Activated CD4-positive, CD25-positive, alpha-beta regulatory T cell treated with anti-CD3 and anti-CD28 coated beads, Interleukin-2, amount 50 U/mL, for 72 hours (primary cell): ENCODE data around the gene LRRIQ1.
"Not testable (repeated sequence)": the region's sequence is repeated elsewhere in the genome, so short reads cannot be mapped to it uniquely, and the experiment has no call there.

Experiments
- DNase-seq: peaks from one replicate; pipeline ENCODE4 v3.0.0; 2021

LRRIQ1 gene

DNA sequence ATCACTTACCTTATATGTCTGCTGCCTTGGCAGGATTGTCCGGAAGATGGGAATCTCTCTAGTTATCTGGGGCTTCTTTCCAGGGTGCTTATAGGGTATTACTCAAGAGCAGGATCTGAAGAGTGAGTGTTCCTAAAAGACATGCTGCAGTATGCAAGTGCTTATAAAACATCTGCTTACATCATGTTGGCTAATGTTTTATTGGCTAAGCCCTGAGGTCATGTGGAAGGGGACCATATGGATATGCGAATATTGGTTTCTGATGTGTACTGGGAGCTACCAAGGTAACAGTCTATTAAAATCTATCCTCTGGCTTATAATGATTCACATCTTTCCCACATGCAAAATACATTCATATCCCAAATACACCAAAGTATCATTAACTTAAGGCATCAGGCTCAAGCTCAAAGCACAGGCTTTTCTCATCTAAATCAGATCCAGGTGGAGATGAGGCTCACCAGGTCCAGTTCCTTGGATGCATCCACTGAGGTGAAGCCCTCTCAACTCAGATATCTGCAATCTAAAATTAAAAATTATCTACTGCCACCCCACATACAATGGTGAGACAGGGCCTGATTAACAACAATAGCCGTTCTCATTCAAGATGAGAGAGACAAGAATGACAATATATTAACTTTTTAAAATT lies 29.8 kb downstream of the LRRIQ1 start:
- DNase-seq, result no peak

DNA sequence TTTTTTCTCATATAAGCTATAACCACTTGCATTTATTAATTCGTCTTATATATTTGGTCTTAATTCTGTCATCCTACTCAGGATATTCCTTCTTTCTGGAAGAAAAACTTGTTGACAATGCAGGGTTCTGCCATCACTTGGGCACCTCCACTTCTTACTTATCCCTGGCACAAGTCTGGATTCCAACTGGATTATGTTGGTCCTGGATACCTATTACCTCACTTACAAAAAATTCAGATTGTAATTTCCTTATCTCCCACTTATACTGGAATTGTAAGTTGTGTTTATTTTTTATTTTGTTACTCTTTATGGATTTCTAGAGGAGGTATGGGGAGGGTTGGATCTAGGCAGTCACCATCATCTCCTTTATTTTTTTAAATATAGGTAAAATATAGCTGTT lies 36.7 kb downstream of the LRRIQ1 start:
- DNase-seq, result no peak

DNA sequence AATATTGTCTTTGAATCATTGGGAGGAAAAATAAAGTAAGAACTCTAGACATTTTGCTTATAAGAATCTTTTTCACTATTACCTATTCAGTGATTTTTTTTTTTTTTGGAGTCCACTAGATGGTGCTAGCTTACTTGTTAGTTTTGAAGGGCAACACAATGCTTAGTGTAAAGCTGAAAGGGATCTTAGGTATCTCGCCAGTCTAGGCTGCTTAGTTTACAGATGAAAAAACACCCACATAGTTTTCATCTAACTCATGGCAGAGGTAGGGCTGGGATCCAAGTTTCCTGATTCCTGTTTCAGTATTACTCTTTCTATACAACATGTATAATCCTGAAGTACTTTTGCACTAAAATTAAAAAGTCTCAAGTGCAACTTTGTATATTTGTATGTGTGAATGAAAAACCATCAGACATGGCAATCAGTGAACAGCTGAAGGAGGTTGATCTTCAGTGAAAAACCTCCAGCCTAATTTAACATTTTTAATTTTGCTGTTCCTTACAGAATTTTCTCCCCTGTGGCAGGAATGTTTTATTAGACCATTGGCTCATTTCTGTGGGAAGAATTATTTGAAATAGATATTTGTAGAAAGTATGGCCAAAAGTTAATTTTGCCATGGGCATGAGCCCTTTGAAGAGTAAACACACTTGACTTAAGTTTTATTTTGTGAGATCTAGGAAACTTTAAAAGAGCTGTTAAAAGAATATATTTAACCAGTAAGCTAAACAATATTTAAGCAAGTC lies 40.7 kb downstream of the LRRIQ1 start:
- no peak for DNase-seq

DNA sequence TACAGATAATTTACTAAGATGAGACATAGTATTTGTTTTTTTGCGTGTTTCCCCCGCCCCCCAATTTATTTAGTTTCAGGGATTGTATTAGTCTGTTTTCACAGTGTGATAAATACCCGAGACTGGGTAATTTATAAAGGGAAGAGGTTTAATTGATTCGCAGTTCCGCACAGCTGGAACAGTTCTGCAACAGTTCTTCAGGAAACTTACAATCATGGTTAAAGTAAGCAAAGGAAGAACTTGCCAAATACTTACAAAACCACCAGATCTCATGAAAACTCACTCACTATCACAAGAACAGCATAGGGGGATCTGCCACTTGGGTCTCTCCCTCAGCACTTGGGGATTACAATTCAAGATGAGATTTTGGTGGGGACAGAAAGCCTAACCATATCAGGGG lies 48.9 kb downstream of the LRRIQ1 start:
- DNase-seq, result no peak

DNA sequence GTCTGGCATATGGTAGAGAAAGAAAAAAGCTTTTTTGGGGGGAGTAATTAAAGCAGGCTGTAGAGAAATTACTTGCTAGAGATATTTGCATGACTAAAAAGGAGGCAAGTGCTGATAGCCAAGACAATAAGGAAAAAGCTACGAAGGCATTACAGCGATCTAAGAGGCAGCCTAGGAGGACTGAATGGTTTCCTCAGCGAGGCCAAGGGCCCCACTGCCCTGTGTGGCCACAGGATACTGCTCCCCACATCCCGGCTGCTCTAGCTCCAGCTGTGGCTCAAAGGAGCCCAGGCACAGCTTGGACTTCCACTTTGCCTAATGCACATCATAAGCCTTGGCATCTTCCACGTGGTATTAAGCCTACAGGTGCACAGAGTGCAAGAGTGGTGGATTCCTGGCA lies 53.6 kb downstream of the LRRIQ1 start:
- no peak for DNase-seq

DNA sequence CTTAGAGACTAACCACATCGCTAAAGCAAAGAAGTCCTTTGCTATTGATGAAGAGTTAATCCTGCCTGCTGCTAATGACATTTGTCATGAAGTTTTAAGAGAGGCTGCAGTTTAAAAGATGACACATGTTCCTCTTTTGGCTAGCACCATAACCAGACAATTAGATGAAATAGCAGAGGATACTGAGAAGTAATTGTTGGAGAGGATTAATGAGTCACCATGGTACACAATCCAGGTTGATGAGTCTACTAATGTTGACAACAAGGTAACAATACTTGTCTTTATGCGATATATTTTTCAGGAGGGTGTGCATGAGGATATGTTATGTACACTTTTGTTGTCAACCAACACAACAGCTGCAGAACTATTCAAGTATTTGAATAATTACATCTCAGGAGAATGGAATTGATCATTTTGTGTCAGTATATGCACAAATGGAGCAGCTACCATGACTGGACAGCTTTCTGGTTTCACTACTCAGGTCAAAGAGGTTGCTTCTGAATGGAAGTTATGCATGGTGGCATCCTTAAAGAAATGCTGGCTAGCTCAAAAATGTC lies 56.7 kb downstream of the LRRIQ1 start:
- DNase-seq, result no peak

DNA sequence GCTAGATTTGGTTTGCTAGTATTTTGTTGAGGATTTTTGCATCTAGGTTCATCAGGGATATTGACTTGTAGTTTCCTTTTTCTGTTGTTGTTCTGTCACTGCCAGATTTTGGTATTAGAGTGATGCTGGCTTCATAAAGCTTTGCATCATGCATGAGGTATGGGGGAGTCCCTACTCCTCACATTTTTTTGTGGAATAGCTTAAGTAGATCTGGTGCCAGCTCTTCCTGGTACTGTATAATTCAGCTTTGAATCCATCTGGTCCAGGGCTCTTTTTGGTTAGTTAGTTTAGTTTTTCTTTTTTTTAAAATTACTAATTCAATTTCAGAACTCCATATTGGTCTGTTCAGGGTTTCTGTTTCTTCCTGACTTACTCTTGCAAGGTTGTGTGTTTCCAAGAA lies 59.4 kb downstream of the LRRIQ1 start:
- DNase-seq, result no peak

DNA sequence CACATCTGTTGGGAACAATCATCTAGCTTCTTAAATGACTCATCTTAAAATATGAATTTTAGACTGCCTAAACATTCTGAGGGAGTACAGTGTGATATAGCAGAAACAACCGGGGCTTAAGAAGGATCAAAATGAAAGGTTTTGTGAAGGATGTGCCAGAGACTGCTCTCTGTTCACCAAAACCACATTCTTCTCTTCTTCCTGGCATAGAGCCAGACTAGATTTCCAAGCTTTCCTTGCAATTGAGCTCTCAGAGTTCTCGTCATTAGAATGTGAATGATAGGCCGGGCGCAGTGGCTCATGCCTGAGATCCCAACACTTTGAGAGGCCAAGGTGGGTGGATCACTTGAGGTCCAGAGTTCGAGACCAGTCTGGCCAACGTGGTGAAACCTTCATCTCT lies 94.5 kb downstream of the LRRIQ1 start:
- no peak for DNase-seq

DNA sequence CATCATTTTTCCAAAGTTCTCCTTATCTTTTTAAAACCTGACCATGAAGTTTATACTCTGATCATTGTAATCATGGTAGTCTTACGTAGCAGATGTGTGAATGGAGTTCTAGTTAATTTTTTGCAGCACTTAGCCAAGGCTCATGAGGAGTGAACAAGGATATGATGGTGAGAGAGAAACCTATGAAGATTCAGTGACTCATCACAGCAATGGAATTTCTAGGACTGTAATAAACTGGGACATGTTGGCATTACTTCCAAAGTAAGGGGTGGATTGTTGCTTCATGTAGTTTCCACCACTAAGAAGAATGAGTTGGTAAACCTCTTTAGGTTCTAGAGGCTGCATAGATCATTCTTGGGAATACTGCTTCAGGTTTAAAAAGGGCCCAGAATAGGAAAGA lies 102.7 kb downstream of the LRRIQ1 start:
- DNase-seq, result no peak

DNA sequence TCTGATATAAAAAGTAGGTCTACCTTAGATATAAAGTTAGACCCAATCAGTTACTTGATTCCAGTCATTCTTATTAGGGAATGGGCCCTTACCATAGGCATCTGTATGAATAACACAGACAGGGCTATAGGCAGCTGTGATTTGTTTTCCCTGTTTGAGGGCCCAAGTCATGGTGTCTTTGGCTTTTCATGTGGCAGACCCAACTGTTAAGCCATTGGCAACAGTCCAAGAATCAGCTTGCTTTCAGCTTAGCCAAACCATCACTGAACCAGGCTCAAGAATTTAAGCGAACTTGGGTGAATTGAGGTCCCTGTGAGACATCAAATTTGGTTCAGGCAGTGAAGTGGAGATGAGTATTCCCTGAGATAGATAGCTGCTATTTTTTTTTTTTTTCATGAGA lies 111.2 kb downstream of the LRRIQ1 start:
- DNase-seq, result no peak

DNA sequence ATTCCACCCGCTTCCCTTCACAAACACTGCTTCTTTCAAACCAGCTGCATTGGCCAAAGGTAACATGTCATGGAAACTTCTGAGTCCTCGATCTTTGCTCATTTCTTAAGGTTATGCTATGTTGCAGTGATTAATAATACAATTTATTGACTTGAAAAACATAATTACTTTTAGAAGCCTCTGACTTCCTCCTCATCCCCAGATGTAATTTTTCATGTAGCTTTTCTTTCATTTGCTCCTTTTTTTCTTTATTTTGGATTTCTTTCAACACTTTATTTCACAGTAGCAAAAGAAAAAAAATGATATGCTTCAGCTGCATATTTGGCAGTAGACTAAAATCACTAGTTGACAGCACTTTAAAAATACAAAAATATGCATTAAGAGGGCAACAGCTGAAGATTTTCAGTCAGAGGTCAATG lies 116.2 kb downstream of the LRRIQ1 start:
- no peak for DNase-seq

DNA sequence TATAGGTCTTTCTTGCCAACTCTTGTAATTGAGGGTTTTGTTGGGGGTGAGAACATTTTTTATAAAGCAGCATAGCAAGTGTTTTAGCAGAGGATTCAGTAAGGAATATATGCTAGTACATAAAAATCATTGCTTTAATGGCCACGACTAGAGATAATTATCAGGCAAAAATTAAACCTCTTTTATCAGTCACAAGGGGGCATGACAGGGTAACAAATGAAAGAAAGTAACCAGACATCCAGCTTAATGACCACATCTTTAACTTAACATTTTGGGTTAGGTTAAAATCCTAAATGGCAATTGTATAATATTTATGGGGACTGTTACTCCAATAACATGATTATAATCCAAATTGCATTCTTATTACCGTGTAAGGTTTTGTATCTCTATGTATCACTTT lies 119.6 kb downstream of the LRRIQ1 start:
- DNase-seq, result no peak

DNA sequence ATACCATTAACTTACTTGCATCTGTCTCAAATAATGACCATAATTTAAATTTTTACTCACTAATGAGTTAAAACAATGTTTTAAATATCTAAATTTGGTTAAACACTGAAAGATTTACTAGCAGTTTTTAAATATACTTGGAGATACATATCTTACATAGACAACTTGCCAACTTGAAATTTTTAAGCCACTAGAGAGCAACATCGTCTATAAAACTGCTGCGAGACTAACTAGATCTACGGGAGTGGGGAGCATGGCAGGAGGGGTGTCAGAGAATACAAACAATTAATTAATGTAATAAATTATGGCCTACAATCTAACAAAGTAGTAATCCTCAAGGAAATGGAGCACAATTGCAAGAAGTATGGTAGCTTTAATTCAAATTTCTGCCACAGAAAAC lies 120.4 kb downstream of the LRRIQ1 start:
- no peak for DNase-seq

DNA sequence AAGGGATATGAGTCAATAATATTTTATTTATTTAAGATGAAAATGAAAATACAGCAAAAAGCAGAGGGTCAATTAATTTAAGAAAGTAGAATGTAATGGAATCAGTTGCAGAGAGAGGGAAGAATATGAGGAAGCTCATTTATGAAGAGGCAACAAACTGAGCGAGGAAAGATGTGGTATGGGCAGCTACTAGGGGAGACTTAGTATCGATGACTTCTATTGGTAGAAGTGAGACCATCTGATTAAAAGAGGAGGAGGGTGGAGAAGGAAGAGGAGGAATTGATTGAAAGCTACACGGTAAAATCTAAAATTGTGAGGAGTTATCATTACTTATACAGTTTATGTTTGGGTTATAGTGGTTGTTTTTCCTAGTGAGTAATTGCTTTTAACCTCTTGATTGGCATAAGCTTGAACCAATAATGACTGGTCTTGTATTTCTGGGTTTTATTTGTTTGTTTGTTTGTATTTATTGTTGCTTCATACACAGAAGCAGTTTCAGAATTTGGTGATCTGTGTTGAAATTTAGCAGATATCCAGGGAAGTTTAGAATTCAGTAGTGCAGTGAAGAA lies 121.0 kb downstream of the LRRIQ1 start:
- no peak for DNase-seq

DNA sequence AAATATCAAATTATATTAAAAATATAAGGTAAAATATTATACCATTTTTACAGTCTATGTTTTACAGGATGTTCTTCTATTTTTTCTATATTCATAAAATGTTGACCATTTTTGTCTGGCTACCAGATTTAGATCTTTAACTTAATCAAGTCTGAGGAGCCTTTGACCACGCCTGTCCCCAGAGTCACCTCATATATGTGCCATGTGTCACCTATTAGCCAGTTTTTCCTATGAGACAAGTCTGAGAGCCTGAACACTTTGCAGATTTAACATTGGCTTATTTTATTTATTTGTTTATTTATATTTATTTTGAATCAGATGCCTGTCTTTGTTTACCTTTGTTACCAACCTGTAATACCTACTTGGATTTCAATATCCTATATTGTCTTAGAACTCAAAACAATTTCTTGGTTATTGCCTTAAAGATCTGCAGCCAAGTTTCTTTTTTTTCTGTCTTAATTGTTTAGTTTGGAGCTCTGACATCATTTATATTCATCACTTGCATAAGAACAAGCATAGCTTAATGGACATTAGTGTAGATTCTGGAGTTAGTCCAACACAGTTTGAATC lies 127.7 kb downstream of the LRRIQ1 start:
- DNase-seq, result no peak

DNA sequence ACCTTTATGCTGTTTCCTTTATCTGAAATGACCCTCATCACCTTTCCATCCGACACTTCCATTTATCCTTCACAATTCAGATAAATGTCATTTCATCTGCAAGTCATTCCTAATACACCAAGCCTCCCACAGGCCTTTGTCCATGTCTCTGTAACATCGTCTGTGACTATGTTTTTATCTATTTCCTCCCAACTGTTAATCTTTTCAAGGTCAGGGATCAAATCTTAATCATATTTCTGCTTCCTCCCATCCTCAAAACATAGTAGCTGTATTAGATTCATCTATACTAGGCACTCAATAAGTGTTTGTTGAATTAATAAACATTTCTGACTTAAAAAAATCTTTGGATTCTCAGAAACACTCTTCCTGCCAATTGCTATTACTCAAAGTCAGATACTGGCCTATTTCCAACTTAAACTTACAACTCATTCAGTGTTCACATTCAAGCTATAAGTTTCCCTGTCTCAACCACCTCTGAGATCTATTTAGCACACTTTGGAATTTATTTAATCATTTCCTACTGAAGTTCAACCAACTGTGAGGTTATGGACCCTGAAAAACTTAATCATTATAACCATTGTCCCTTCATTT lies 143.6 kb downstream of the LRRIQ1 start:
- no peak for DNase-seq

DNA sequence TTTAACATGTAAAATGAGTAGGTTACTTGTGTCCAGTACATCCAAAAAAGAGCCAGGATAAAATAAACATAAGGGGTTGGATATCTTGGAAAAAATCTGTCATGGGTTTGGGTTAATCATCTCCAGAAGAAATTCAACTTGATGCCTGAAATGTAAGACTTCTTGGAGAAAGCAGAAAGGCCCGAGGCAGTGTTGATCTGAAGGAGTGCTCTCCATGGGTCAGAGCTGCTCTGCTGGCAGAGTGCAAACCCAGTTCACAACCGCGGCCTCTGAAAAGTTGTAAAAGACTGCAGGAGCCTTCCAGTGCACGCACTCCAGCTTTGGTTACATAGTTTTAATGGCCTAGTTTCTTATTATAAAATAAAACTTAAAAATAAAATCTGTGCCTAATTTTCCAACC lies 146.5 kb downstream of the LRRIQ1 start:
- no peak for DNase-seq

DNA sequence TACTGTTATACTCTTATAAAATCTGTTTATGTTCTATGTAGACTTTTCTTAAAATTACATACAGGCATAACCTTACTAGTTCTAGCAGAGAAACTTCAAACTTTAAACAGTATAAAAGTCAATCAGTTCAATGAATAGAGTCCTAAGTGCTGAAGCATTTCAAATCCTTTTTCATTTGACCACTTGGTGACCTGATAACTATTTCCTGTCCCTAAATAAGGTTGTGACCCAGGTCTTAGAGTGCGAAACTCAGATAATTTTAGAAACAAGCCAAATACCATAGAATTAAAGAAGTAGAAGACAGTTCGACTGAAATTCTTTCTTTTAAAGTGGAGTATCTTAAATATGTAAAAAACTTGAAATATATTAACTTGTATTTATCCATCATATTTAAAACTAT lies 147.7 kb downstream of the LRRIQ1 start:
- DNase-seq, result no peak

DNA sequence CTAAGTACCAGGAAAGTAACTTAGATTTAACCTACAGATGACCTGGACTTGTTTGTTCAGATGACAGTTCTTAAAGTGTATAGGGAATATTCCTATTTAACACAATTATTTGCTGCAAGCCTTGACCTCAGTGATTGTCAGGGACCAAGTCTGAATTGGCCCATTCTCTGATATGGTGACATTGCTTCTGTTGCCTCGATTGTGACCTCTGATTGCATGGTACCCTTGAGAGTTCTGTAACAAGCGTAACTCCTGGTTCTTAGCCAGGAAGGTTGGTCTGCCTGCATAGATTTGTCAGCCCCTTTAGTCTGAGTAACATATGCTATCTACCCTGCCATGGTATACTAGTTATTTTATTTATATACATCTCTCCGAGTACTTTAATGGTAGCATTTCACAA lies 150.1 kb downstream of the LRRIQ1 start:
- DNase-seq, result no peak

DNA sequence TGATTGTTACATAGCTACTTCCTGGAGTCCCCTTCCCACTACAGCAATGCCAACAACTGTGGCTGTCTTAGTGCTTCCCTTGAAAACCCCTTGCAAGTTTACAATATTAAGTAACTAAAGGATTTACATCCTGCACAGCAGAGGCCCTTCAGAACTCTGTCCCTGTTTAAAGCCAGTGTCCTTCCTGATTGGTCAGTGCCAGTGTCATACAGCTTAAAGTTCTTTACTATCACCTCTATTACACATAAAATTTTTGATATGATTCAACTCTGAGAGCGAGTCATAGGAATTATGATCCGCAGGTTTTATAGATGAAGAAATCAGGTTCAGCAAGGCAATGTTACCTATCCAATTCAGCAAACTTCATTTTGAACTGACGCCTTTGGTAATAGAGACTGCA lies 152.5 kb downstream of the LRRIQ1 start:
- no peak for DNase-seq

DNA sequence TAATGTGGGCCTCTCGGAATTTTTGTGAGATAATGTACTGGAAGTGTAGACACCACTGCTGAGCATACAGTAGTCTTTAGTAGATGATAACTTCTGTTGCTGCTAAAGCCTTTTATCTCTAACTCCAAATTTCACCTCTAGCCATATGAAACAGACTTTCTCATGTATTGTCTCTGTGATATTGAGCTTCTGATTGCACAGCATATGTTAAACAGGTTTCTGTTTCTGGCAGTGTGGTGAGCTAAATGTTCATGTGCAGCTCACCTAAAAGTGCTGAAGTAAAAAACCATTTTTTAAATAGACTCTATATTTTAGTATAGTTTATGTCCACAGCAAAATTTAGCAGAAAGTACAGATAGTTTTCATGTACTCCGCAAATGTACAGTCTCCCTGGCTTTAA lies 154.6 kb downstream of the LRRIQ1 start:
- DNase-seq, result no peak

DNA sequence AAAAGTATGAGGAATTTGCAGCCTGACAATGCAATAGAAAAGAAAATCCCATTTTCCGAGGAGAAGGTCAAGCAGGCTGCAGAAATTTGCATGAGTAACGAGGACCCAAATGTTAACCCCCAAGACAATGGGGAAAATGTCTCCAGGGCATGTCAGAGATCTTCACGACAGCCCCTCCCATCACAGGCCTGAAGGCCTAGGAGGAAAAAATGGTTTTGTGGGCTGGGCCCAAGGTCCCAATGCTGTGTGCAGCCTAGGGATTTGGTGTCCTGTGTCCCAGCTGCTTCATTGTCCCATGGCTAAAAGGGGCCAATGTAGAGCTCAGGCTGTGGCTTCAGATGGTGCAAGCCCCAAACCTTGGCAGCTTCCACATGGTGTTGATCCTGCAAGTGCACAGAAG lies 167.7 kb downstream of the LRRIQ1 start:
- not testable (repeated sequence) for DNase-seq

DNA sequence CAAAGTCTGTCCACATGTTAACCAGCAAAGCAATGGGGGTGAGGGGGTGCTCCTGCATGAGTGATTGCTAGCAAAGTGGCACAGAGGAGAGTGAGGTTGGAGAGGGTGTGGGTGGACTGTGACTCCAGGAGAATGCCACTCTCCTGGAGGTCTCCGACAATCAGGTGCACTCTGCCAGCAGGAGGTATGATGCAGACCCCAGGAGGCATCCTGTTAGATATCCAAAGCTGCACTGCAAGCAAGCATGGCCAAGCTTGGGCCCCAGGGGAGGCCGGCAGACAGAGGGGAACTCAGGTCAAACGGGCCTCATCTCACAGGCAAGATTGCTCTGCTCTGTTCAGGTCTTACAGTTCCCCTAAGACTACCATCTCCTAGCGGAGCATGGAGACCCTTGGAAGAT lies 170.4 kb downstream of the LRRIQ1 start:
- DNase-seq, result no peak

DNA sequence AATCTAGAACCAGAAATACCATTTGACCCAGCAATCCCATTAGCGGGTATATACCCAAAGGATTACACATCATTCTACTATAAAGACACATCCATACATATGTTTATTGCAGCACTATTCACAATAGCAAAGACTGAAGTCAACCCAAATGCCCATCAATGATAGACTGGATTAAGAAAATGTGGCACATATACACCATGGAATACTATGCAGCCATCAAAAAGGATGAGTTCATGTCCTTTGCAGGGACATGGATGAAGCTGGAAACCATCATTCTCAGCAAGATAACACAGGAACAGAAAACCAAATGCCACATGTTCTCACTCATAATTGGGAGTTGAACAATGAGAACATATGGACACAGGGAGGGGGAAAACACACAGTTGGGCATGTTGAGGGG lies 188.2 kb downstream of the LRRIQ1 start:
- not testable (repeated sequence) for DNase-seq
